Suprapubic skin (tissue), 4 donors: Measurements from ENCODE around the gene PA2G4. TPM values are rescaled to one million over a fixed set of nuclear protein-coding genes. Genes with fewer than 3 reads are reported as not detected.

Experiments
- DNase-seq, 2 donors: peaks; one replicate each; pipeline ENCODE4 v3.0.0-alpha.2; 2019; ENCODE audit warnings: low spot score in 2 of 2
- H3K27ac ChIP-seq: fragments of 200-600 bp; sonication (generic); one replicate; pipeline ENCODE4 v1.5.1; 2019
- H3K27me3 ChIP-seq: fragments of 200-600 bp; sonication (generic); one replicate; pipeline ENCODE4 v1.5.1; 2019
- H3K36me3 ChIP-seq: fragments of 200-600 bp; sonication (generic); one replicate; pipeline ENCODE4 v1.5.1; 2019
- H3K4me1 ChIP-seq: fragments of 200-600 bp; sonication (generic); one replicate; pipeline ENCODE4 v1.5.1; 2019
- H3K4me3 ChIP-seq: fragments of 200-600 bp; sonication (generic); one replicate; pipeline ENCODE4 v1.5.1; 2019; ENCODE audit warnings: mild to moderate bottlenecking
- H3K9me3 ChIP-seq: fragments of 200-600 bp; sonication (generic); one replicate; pipeline ENCODE4 v1.5.1; 2019
- CTCF ChIP-seq, 2 donors: fragments of 200-600 bp in 1 of 2; fragments of 450-650 bp in 1 of 2; sonication (generic) in 1 of 2; IDR thresholded peaks; one replicate each; pipeline ENCODE4 v1.5.1; 2016 to 2019; ENCODE audit warnings: antibody characterized with exemption in 2 of 2, mild to moderate bottlenecking in 1 of 2, moderate library complexity in 1 of 2
- EP300 ChIP-seq: sonication (generic); formaldehyde crosslinking; IDR thresholded peaks from one replicate; pipeline ENCODE4 v1.6.1; 2017; ENCODE audit warnings: antibody characterized with exemption
- POLR2A ChIP-seq, 2 donors: fragments of 450-650 bp; IDR thresholded peaks; one replicate each; pipeline ENCODE4 v1.6.1; 2017; ENCODE audit warnings: antibody characterized with exemption in 2 of 2, mild to moderate bottlenecking in 2 of 2, moderate library complexity in 2 of 2
- POLR2AphosphoS5 ChIP-seq, 3 donors: sonication (generic); formaldehyde crosslinking; IDR thresholded peaks; one replicate each; pipeline ENCODE4 v1.6.1; 2017; ENCODE audit warnings: antibody characterized with exemption in 3 of 3
- WGBS: methylation state at CpG from one replicate; pipeline ENCODE4 v1.1.5; 2018; 5-methylcytosine and 5-hydroxymethylcytosine counted together
- total RNA-seq, 4 donors: library from RNA; depleted of rRNA; stranded (reverse); fragments of >200 nt; gene quantifications; one replicate each; pipeline ENCODE4 v1.1.0, GENCODE V29; 2016

PA2G4 gene
- total RNA-seq, 4 donors from 2014 or later, result 103 to 153 (median 117) TPM

- peaks cover 32% of the 10 kb centered on the region for H3K4me1 ChIP-seq
- peaks cover 13% of the 10 kb centered on the region for H3K36me3 ChIP-seq
- WGBS, result 87% methylated on average over 17 of the region's 17 CpGs
- H3K9me3 ChIP-seq, result no peaks in the 10 kb centered on the region
- H3K27ac ChIP-seq, result peak overlapping the region; percentile 42
- H3K4me3 ChIP-seq, result no peak overlapping the region
- TF ChIP-seq CTCF (IDR thresholded peaks at IDR 0.05) (no peak), EP300 (no peak), POLR2AphosphoS5 (IDR thresholded peaks at IDR 0.05) (no peak), POLR2A (IDR thresholded peaks at IDR 0.05) (no peak)
- no peaks in the 10 kb centered on the region for H3K27me3 ChIP-seq
- peak in 1 of 2 donors; percentile 71 for DNase-seq
Measured at GRCh38 chr12:56120158-56120846, 15.9 kb downstream of the PA2G4 start.

GRCh38 chr12:56121204-56121870 is 17.0 kb downstream of the PA2G4 start:
- WGBS, result 92% methylated on average over 7 of the region's 11 CpGs
- TF ChIP-seq POLR2AphosphoS5 (IDR thresholded peaks at IDR 0.05), result no peak
- no peak for TF ChIP-seq CTCF (IDR thresholded peaks at IDR 0.05)
- no peak for TF ChIP-seq EP300
- TF ChIP-seq POLR2A (IDR thresholded peaks at IDR 0.05), result no peak
- H3K27ac ChIP-seq, result no peak overlapping the region

GRCh38 chr12:56122637-56123036 is 18.3 kb downstream of the PA2G4 start:
- Histone ChIP-seq H3K4me1 (peaks cover 50% of the 10 kb centered on the region), H3K27me3 (no peaks in the 10 kb centered on the region), H3K9me3 (no peaks in the 10 kb centered on the region), H3K4me3 (no peak overlapping the region), H3K27ac (no peak overlapping the region), H3K36me3 (peaks cover 13% of the 10 kb centered on the region)
- 80% methylated on average over 2 of the region's 2 CpGs for WGBS
- TF ChIP-seq POLR2AphosphoS5 (IDR thresholded peaks at IDR 0.05) (no peak), CTCF (IDR thresholded peaks at IDR 0.05) (no peak), EP300 (no peak), POLR2A (IDR thresholded peaks at IDR 0.05) (no peak)
- DNase-seq, result no peak

More at GRCh38 chr12:56121204-56121870, 17.0 kb downstream of the PA2G4 start:
- peaks cover 13% of the 10 kb centered on the region for H3K36me3 ChIP-seq
- no peak for DNase-seq
- H3K27me3 ChIP-seq, result no peaks in the 10 kb centered on the region
- H3K4me3 ChIP-seq, result no peak overlapping the region
- no peaks in the 10 kb centered on the region for H3K9me3 ChIP-seq
- peaks cover 38% of the 10 kb centered on the region for H3K4me1 ChIP-seq

GRCh38 chr12:56124133-56124532 is 19.8 kb downstream of the PA2G4 start:
- no peak for TF ChIP-seq POLR2A (IDR thresholded peaks at IDR 0.05)
- no peak for TF ChIP-seq EP300
- no peak for TF ChIP-seq POLR2AphosphoS5 (IDR thresholded peaks at IDR 0.05)
- TF ChIP-seq CTCF (IDR thresholded peaks at IDR 0.05), result no peak
- Histone ChIP-seq H3K4me3 (no peak overlapping the region), H3K27ac (no peak overlapping the region), H3K9me3 (no peaks in the 10 kb centered on the region), H3K36me3 (peaks cover 13% of the 10 kb centered on the region), H3K4me1 (peaks cover 41% of the 10 kb centered on the region), H3K27me3 (no peaks in the 10 kb centered on the region)
- DNase-seq, result no peak
- 86% methylated on average over 4 of the region's 4 CpGs for WGBS

- DNase-seq, result no peak
- Histone ChIP-seq H3K9me3 (no peaks in the 10 kb centered on the region), H3K27ac (peak overlapping the region; percentile 78), H3K27me3 (no peaks in the 10 kb centered on the region), H3K4me3 (peak overlapping the region; percentile 83), H3K4me1 (peaks cover 35% of the 10 kb centered on the region), H3K36me3 (peaks cover 16% of the 10 kb centered on the region)
- 40% methylated on average over 3 of the region's 3 CpGs for WGBS
- TF ChIP-seq CTCF (IDR thresholded peaks at IDR 0.05), result no peak
- TF ChIP-seq POLR2AphosphoS5 (IDR thresholded peaks at IDR 0.05), result no peak
- no peak for TF ChIP-seq POLR2A (IDR thresholded peaks at IDR 0.05)
- TF ChIP-seq EP300, result no peak
Measured at GRCh38 chr12:56126732-56127239, 22.4 kb downstream of the PA2G4 start.
